Measurements from ENCODE around the gene VSTM2L. TPM values are rescaled to one million over a fixed set of nuclear protein-coding genes. Genes with fewer than 3 reads are reported as not detected.

VSTM2L gene
- total and polyA plus RNA-seq, 3 donors from 2014 or later, result 7.3 to 74.7 (median 40.2) TPM

- Histone ChIP-seq H3K4me1 (peaks cover 24% of the 10 kb centered on the region), H3K4me3 (no peak overlapping the region), H3K27me3 (no peaks in the 10 kb centered on the region), H3K9me3 (no peaks in the 10 kb centered on the region), H3K36me3 (ENCODE audit: low read depth, missing control alignments) (no peaks in the 10 kb centered on the region), H3K27ac (no peak overlapping the region)
- 77 to 100% methylated on average over 1 to 6 of the region's 6 CpGs for WGBS, 2 donors
- no peak for TF ChIP-seq POLR2A (IDR thresholded peaks at IDR 0.05)
- TF ChIP-seq, protein P1, sequence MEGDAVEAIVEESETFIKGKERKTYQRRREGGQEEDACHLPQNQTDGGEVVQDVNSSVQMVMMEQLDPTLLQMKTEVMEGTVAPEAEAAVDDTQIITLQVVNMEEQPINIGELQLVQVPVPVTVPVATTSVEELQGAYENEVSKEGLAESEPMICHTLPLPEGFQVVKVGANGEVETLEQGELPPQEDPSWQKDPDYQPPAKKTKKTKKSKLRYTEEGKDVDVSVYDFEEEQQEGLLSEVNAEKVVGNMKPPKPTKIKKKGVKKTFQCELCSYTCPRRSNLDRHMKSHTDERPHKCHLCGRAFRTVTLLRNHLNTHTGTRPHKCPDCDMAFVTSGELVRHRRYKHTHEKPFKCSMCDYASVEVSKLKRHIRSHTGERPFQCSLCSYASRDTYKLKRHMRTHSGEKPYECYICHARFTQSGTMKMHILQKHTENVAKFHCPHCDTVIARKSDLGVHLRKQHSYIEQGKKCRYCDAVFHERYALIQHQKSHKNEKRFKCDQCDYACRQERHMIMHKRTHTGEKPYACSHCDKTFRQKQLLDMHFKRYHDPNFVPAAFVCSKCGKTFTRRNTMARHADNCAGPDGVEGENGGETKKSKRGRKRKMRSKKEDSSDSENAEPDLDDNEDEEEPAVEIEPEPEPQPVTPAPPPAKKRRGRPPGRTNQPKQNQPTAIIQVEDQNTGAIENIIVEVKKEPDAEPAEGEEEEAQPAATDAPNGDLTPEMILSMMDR (IDR thresholded peaks at IDR 0.05), result no peak
- intact Hi-C loops (cut with DNase I; ENCODE audit: low total_unique reads), result no loop called here
- DNase-seq, result no peak
Observed at GRCh38 chr20:37920270-37920669, 17.3 kb downstream of the VSTM2L start.

DNA sequence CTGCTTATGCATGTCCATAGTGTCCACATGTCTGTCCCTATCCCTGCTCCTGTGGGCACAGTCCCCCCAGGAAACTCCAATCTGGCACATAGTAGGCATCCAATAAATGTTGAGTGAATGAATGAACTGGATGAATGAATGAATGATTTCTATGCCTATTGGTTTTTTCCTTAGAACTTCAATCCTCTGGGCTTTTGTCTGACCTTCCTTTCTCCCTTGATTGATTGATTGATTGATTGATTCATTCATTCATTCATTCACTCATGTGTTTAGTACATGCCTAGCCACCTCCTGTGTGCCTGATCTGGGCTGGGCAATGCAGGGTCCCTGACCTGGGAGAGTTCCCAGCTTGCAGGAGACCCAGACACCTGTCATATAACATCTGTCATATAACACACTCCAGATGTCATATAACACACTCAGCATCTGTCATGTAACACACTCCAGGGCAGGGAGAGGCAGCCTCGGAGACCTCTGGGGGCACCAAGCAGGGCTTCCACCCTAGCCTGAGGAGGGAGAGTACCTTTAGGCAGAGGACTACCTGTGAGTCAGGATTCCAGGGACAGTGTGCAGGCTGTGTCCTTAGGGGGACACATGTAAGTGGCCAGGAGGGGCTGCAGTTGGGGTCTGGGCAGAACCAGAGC, 17.9 kb downstream of the VSTM2L start:
- TF ChIP-seq POLR2A (IDR thresholded peaks at IDR 0.05), result no peak
- TF ChIP-seq, protein P1 (IDR thresholded peaks at IDR 0.05), result no peak
- 100% methylated on average over 1 of the region's 1 CpG; no CpG with 5 or more reads in 1 of the 2 donors for WGBS, 2 donors
- no peaks in the 10 kb centered on the region for H3K36me3 ChIP-seq (ENCODE audit: low read depth, missing control alignments)
- DNase-seq, result no peak
- no peak overlapping the region for H3K4me3 ChIP-seq
- H3K27ac ChIP-seq, result no peak overlapping the region
- H3K4me1 ChIP-seq, result peaks cover 18% of the 10 kb centered on the region
- intact Hi-C loops (cut with DNase I; ENCODE audit: low total_unique reads), result no loop called here
- no peaks in the 10 kb centered on the region for H3K9me3 ChIP-seq
- no peaks in the 10 kb centered on the region for H3K27me3 ChIP-seq

DNA sequence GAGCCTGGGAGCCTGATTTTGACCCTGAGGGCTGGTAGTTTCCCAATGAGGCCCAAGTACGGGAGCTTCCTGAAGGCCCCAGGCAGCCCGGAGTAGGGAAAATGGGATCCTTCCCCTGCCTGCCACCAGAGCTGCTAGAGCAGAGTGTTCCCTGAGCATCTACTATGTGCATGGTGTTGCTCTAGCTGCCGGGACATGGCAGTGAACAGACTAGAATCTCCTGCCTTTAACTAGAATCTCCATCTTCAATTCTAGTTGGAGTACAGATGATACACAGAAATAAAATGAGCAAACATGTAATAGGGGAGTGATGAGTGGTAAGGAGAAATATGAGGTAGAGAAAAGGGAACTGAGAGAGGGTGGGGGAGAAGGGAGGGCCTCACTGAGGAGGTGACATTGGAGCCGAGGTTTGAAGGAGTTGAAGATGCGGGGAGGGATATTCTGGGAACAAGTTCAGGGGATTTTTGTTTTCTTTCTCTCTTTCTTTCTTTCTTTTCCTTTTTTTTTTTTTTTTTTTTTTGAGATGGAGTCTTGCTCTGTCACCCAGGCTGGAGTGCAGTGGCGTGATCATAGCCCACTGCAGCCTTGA, 18.5 kb downstream of the VSTM2L start:
- intact Hi-C loops (cut with DNase I; ENCODE audit: low total_unique reads), result no loop called here
- 81 to 88% methylated on average over 6 of the region's 6 CpGs for WGBS, 2 donors
- no peaks in the 10 kb centered on the region for H3K27me3 ChIP-seq
- no peaks in the 10 kb centered on the region for H3K9me3 ChIP-seq
- no peak for DNase-seq
- no peak overlapping the region for H3K4me3 ChIP-seq
- H3K27ac ChIP-seq, result no peak overlapping the region
- H3K4me1 ChIP-seq, result peaks cover 12% of the 10 kb centered on the region
- TF ChIP-seq POLR2A (IDR thresholded peaks at IDR 0.05), result no peak
- TF ChIP-seq, protein P1 (IDR thresholded peaks at IDR 0.05), result no peak
- H3K36me3 ChIP-seq (ENCODE audit: low read depth, missing control alignments), result no peaks in the 10 kb centered on the region

DNA sequence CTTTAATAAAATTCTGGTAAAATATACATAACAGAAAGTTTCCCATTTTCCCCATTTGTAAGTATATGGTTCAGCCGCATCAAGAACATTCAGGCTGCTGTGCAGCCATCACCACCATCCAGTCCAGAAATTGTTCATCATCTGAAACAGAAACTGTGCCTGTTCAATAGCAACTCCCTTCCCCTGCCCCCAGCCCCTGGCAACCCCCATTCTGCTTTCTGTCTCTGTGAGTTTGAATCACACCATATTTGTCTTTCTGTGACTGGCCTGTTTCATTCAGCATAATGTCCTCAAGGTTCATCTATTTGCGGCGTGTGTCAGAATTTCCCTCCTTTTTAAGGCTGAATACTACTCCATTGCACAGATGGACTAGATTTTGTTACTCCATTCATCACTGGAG, 19.1 kb downstream of the VSTM2L start:
- Histone ChIP-seq H3K4me3 (no peak overlapping the region), H3K27ac (no peak overlapping the region), H3K36me3 (ENCODE audit: low read depth, missing control alignments) (no peaks in the 10 kb centered on the region), H3K4me1 (peaks cover 9% of the 10 kb centered on the region), H3K27me3 (no peaks in the 10 kb centered on the region), H3K9me3 (no peaks in the 10 kb centered on the region)
- TF ChIP-seq, protein P1 (IDR thresholded peaks at IDR 0.05), result no peak
- no peak for TF ChIP-seq POLR2A (IDR thresholded peaks at IDR 0.05)
- 92 to 94% methylated on average over 3 of the region's 3 CpGs for WGBS, 2 donors
- no peak for DNase-seq
- intact Hi-C loops (cut with DNase I; ENCODE audit: low total_unique reads), result no loop called here

Data from testis (tissue), 3 donors.